Esophagus squamous epithelium (tissue), 5 donors: ENCODE measurements around the gene KRT15. TPM values are rescaled to one million over a fixed set of nuclear protein-coding genes. Genes with fewer than 3 reads are reported as not detected.
A peak's percentile ranks its signal among the peaks of the same experiment; 100 is the strongest.

Source experiments
- DNase-seq: peaks from one replicate; lab custom pipeline; 2025; lab: John Stamatoyannopoulos, UW
- H3K27ac ChIP-seq, 4 donors: fragments of 200-600 bp; sonication (generic); one replicate each; pipeline ENCODE4 v1.5.1; 2016 to 2019; ENCODE audit warnings: mild to moderate bottlenecking in 1 of 4
- H3K27me3 ChIP-seq, 4 donors: fragments of 200-600 bp; sonication (generic); 1 replicate in 3 of 4; 2 replicates in 1 of 4; pipeline versions ENCODE4 v1.5.1 to v1.6.0; 2017 to 2021; ENCODE audit warnings: antibody characterized with exemption in 1 of 4
- H3K36me3 ChIP-seq, 3 donors: fragments of 200-600 bp; sonication (generic); one replicate each; pipeline ENCODE4 v1.5.1; 2016 to 2019
- H3K4me1 ChIP-seq, 3 donors: fragments of 200-600 bp; sonication (generic); one replicate each; pipeline ENCODE4 v1.5.1; 2017 to 2019
- H3K4me3 ChIP-seq, 4 donors: fragments of 200-600 bp; sonication (generic); 1 replicate in 3 of 4; 2 replicates in 1 of 4; pipeline ENCODE4 v1.5.1; 2016 to 2019; ENCODE audit warnings: mild to moderate bottlenecking in 2 of 4, moderate library complexity in 1 of 4
- H3K9me3 ChIP-seq, 3 donors: fragments of 200-600 bp; sonication (generic); one replicate each; pipeline ENCODE4 v1.5.1; 2016 to 2019
- CTCF ChIP-seq, 6 experiments: fragments of 450-650 bp in 4 of 6; fragments of 200-600 bp in 2 of 6; sonication (generic) in 2 of 6; IDR thresholded peaks; one replicate each; pipeline ENCODE4 v1.5.1; 2016 to 2019; ENCODE audit warnings: antibody characterized with exemption in 6 of 6, mild to moderate bottlenecking in 4 of 6, moderate library complexity in 4 of 6
- POLR2A ChIP-seq, 4 donors: fragments of 450-650 bp; IDR thresholded peaks; one replicate each; pipeline ENCODE4 v1.6.1; 2017; ENCODE audit warnings: antibody characterized with exemption in 4 of 4, mild to moderate bottlenecking in 4 of 4, moderate library complexity in 3 of 4
- WGBS, 2 donors: methylation state at CpG; one replicate each; pipeline ENCODE4 v1.1.5; 2018; 5-methylcytosine and 5-hydroxymethylcytosine counted together
- intact Hi-C: fragments of 100-400 bp; cut with DNase I; formaldehyde crosslinking; loops from one replicate; pipeline ENCODE4 v1.15.0; 2022
- total RNA-seq, 4 donors: library from RNA; depleted of rRNA; stranded (reverse); fragments of >200 nt; gene quantifications; one replicate each; pipeline ENCODE4 v1.1.0, GENCODE V29; 2016
- donor health status: DM: yes; HTN: yes; CAD: no.

Gene KRT15
- total RNA-seq, 4 donors from 2014 or later: 743 to 2,833 (median 2,484) TPM

- WGBS, 2 donors: 42 to 61% methylated on average over 5 to 7 of the region's 14 CpGs
- Histone ChIP-seq H3K9me3 (no peaks in the 10 kb centered on the region), H3K4me3 (peak overlapping the region; percentile 29 to 60 (median 53)), H3K36me3 (peaks cover 0 to 42% (median 5%) of the 10 kb centered on the region in 3 donors), H3K4me1 (peaks cover 4 to 73% (median 11%) of the 10 kb centered on the region in 3 donors), H3K27ac (peak overlapping the region; percentile 77 to 92 (median 85)), H3K27me3 (peaks cover 0 to 22% (median 0%) of the 10 kb centered on the region in 4 donors)
- DNase-seq: no peak
- intact Hi-C loops: no loop called here
- no peak for TF ChIP-seq CTCF (IDR thresholded peaks at IDR 0.05)
- TF ChIP-seq POLR2A (IDR thresholded peaks at IDR 0.05): no peak
Measured at GRCh38 chr17:41516147-41516829, 2.4 kb downstream of the KRT15 start.

DNA sequence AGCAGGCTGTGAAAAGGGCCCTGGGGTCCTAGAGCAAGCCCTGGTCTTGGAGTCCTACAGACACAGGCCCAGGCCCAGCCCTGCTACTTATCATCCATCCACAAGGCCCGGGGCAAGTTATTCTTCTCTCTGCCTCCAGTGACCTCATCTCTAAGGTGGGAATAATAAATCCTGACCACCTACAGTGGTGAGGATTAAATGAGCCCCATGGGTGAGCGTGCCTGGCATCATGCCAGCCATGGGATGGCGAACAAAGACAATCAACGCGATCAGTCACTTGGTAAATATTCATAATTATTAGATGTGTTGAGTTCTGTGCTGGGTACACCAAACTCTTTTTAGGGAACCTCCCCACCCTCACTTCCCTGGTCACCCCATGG, 5.5 kb downstream of the KRT15 start:
- intact Hi-C loops: no loop called here
- WGBS, 2 donors: 48 to 50% methylated on average over 4 to 5 of the region's 5 CpGs

GRCh38 chr17:41512546-41513167, 6.0 kb downstream of the KRT15 start:
- peak overlapping the region; percentile 81 to 92 (median 85) for H3K27ac ChIP-seq
- H3K36me3 ChIP-seq: peaks cover 0 to 35% (median 5%) of the 10 kb centered on the region in 3 donors
- H3K27me3 ChIP-seq: peaks cover 0 to 5% (median 0%) of the 10 kb centered on the region in 4 donors
- DNase-seq: no peak
- intact Hi-C loops: no loop called here
- no peaks in the 10 kb centered on the region for H3K9me3 ChIP-seq
- peaks cover 18 to 85% (median 27%) of the 10 kb centered on the region in 3 donors for H3K4me1 ChIP-seq
- H3K4me3 ChIP-seq: peak overlapping the region in 2 of 4 donors; percentile 33 to 36
- WGBS, 2 donors: 11 to 36% methylated on average over 4 to 5 of the region's 7 CpGs
- no peak for TF ChIP-seq CTCF (IDR thresholded peaks at IDR 0.05)
- TF ChIP-seq POLR2A (IDR thresholded peaks at IDR 0.05): no peak

More for the DNA sequence above, 5.5 kb downstream of the KRT15 start:
- Histone ChIP-seq H3K27ac (peak overlapping the region; percentile 81 to 92 (median 85)), H3K27me3 (peaks cover 0 to 5% (median 0%) of the 10 kb centered on the region in 4 donors), H3K4me3 (peak overlapping the region in 1 of 4 donors; percentile 59), H3K9me3 (no peaks in the 10 kb centered on the region), H3K36me3 (peaks cover 0 to 40% (median 5%) of the 10 kb centered on the region in 3 donors), H3K4me1 (peaks cover 13 to 80% (median 22%) of the 10 kb centered on the region in 3 donors)
- no peak for DNase-seq
- TF ChIP-seq POLR2A (IDR thresholded peaks at IDR 0.05): peak in 1 of 4 donors; percentile 13
- TF ChIP-seq CTCF (IDR thresholded peaks at IDR 0.05): no peak

- intact Hi-C loops: no loop called here
- no peak for DNase-seq
- no peak for TF ChIP-seq CTCF (IDR thresholded peaks at IDR 0.05)
- peaks cover 0 to 26% (median 5%) of the 10 kb centered on the region in 3 donors for H3K36me3 ChIP-seq
- H3K27me3 ChIP-seq: peaks cover 0 to 3% (median 0%) of the 10 kb centered on the region in 4 donors
- 27 to 52% methylated on average over 9 to 10 of the region's 10 CpGs for WGBS, 2 donors
- peak overlapping the region; percentile 3 to 38 (median 34) for H3K4me3 ChIP-seq
- H3K27ac ChIP-seq: peak overlapping the region; percentile 81 to 92 (median 85)
- H3K9me3 ChIP-seq: no peaks in the 10 kb centered on the region
- H3K4me1 ChIP-seq: peaks cover 26 to 86% (median 28%) of the 10 kb centered on the region in 3 donors
Measured at GRCh38 chr17:41511716-41512115, 7.0 kb downstream of the KRT15 start.

GRCh38 chr17:41511116-41511515, 7.6 kb downstream of the KRT15 start:
- Histone ChIP-seq H3K4me1 (peaks cover 28 to 87% (median 32%) of the 10 kb centered on the region in 3 donors), H3K4me3 (peak overlapping the region; percentile 3 to 38 (median 34)), H3K27me3 (peaks cover 0 to 3% (median 0%) of the 10 kb centered on the region in 4 donors), H3K9me3 (no peaks in the 10 kb centered on the region), H3K27ac (peak overlapping the region; percentile 81 to 92 (median 85)), H3K36me3 (peaks cover 0 to 20% (median 5%) of the 10 kb centered on the region in 3 donors)
- no peak for DNase-seq
- 46% methylated on average over 2 of the region's 4 CpGs; no CpG with 5 or more reads in 1 of the 2 donors for WGBS, 2 donors
- TF ChIP-seq CTCF (IDR thresholded peaks at IDR 0.05) (no peak), POLR2A (IDR thresholded peaks at IDR 0.05) (peak in 1 of 4 donors; percentile 25)
- intact Hi-C loops: no loop called here
